Activated CD8-positive, alpha-beta memory T cell treated with anti-CD3 and anti-CD28 coated beads for 36 hours (primary cell): ENCODE measurements around the gene CHN2. TPM values are rescaled to one million over a fixed set of nuclear protein-coding genes. Genes with fewer than 3 reads are reported as not detected.

Experiments used
- CTCF ChIA-PET: fragments of 350-600 bp; sonication (Branson Sonifier 250); formaldehyde crosslinking; loops from one replicate; lab custom pipeline; 2021; ENCODE audit warnings: antibody characterized with exemption; lab: Charles Lee
- POLR2A ChIA-PET: fragments of 350-600 bp; sonication (Branson Sonifier 250); formaldehyde crosslinking; loops from one replicate; lab custom pipeline; 2021; ENCODE audit warnings: antibody characterized with exemption; lab: Charles Lee
- total RNA-seq, 2 experiments: library from RNA; stranded (reverse); gene quantifications; one replicate each; pipeline ENCODE4 v1.2.3, GENCODE V29; 2021

CHN2 gene
- total RNA-seq, 2 experiments from 2014 or later, result 4.8 to 6.1 TPM

DNA sequence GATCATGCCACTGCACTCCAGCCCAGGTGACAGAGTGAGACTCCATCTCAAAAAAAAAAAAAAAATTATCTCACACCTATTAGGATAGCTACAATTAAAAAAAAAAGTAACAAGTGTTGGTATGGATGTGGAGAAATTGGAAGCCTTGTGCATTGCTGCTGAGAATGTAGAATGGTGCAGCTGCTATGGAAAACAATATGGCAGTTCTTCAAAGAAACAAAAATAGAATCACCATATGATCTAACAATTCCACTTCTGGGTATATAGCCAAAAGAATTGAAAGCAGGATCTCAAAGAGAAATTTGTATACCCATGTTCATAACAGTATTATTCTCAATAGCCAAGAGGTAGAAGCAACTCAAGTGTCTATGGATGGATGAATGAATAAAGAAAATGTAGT is 225.4 kb downstream of the CHN2 start:
- CTCF ChIA-PET, result interaction anchor here (0.7 to 1.5 kb wide), 2 partner anchors 313 to 406 kb away, joined by 3 read pairs; no protein-coding TSS in a partner anchor
- POLR2A ChIA-PET, result no interaction called here

DNA sequence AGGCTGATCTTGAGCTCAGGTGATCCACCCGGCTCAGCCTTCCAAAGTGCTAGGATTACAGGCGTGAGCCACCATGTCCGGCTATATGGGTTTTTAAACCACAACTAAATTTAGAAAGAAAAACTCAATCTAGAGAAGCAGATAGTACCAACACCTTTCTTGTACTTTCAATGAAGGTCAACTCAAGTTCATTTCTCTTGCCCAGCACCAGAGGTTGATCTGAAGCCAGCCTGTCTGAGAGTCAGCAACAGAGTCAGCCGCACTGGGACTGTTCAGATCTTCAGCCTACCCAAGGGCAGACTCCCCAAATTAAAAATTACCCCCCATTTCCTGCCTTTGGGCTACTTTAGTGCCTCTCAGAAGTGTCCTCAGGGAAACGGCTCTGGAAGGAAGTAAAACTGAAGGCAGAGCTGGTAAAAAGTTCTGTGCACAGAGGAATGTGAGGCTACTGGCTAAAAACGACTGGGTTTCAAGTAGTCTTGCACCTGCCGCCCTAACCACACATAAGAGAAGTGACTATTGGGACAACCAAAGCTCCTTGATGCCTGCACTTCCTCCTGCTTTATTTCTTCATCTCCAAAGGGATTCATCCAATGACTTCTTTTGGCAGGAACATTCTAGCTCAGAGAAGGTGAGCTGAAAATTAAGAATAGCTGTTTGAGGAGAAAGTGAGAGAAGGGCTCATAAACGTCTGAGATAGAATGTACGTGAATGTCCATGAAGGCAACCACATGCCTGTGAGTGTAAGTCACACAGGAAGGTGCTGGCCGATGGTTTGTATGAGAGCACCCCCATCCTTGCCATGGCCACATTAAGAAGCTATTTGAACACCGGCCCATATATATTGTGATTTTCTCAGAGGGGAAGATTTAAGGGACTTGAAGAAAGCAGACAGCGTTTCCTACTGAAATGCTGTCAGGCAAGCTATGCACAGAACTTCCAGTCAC is 226.7 kb downstream of the CHN2 start:
- ChIA-PET CTCF (no interaction called here), POLR2A (no interaction called here)

DNA sequence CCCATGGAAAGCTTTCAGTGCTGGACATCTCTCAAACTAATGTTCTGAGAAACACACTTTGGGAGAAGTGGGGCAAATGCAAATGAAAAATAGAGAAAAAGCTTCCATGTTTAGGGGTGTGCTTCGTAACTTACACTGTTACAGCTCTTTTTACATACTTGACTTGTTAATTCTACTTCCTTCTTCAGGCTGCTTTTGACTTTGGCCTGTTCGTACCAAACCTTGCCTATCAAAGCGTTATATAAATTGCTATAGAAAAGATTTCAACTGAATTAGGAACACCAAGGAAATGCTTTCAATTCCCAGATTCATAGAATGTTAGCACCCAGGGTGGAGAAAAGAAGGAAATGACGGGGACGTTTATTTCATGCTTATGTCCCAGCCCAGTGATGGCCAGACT is 228.3 kb downstream of the CHN2 start:
- ChIA-PET CTCF (interaction anchor here (1.4 kb wide), 1 partner anchor 496 kb away, joined by 3 read pairs; no protein-coding TSS in a partner anchor), POLR2A (no interaction called here)

DNA sequence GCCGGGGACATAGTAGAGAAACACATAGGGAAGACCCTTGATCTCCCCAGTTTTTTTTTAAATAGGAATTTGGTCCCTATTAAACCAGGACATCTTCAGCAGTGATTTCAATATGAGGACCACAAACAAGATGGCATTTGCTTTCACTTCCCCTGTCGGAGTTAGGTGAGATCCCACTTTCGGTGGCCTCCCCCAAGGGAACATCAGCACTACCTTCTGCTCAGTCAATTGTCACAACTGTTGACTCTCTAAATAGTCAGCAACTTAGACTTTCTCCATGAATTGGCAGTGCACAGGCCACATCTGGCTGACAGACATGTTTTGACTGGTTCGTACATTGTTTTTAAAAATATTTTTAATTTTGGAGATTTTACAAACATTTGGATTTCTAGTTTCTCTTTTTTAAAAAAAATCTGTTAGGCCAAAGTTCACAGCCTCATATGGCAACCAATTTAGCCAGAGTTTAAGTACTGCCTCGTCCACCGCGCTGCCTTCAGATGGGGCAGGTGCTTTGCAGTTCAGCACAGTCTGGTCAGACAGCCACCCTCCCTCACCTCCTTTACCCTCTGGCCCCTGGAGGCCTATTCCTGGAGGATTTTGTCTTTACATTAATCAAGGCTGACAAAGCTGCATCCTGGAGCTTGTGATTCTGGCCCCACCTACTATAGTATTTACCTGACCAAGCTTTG is 229.9 kb downstream of the CHN2 start:
- POLR2A ChIA-PET, result no interaction called here
- CTCF ChIA-PET, result no interaction called here

DNA sequence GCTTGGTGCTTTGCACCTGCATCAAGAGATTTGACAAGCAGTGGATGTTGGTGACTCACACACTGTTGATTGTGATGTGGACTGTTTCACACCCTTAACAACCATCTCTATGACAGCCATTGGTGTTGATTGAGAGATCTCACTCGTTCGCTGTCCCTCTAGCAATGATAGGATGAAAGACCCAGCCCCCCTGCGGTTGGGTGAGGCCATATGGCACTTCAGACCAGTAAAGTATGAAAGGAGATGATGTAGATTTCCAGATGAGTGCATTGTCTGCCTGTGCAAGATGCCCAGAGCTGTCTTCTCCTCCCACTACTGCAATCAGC is 230.4 kb downstream of the CHN2 start:
- POLR2A ChIA-PET, result no interaction called here
- CTCF ChIA-PET, result no interaction called here

DNA sequence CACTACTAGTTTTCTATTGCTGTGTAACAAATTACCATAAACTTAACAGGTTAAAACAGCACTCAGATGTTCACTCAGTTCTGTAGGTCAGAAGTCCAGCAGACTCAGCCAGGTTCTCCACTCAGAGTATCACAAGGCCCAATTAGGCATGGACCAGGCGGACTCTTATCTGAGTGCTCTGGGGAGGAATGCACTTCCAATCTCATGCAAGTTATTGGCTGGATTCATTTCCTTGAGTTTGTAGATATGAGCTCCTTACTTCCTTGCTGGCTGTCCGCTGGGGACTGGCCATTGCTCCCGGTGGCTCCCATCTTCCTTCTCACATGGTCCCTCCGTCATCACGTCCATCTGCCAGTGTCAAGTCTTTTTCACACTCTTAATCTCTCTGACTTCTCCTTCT is 232.0 kb downstream of the CHN2 start:
- CTCF ChIA-PET, result no interaction called here
- POLR2A ChIA-PET, result no interaction called here

DNA sequence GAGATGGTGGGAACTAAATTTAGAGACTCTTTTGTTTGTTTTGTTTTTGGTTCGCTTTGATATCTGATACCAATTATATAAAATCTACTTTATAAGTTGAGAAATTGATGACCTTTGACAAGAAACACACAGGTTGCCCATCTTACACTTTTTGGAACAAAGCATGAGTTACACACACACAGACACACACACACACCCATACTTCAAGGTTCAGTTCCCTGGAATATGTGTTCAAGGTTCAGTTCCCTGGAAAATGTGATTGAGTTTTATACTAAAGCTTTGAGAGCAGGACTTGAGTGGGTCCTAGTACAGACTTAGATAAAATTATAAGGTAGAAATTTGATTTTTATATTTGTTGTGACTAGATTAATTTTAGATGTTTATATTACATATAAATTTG is 234.8 kb downstream of the CHN2 start:
- ChIA-PET CTCF (no interaction called here), POLR2A (no interaction called here)

DNA sequence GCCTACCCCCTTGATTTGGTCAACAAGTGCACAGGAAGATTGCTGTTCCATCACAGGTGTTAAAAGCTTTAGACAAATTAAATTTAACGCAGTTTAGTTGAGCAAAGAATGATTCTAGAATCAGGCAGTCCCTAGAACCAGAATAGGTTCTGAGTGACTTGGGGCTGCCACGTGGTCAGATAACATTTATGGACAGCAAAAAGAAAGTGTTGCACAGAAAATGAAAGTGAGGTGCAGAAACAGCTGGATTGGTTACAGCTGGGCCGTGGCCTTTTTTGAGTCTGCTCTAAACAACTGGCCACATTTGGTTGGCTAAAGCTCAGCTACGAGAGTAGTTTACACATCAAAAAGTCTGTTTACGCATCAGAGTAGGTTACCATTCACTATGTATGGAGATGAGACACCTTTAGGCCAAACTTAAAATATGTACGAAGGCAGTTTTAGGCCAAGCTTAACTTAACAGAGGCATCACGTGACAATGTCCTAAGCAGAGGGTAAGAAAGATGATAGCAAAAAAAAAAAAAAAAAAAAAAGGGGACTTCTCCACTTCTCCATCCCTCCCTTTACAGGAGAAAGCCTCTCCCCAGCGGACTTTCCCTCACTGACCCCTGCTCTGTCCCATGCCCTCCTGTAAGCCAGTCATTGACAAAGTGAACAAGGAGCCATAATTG is 235.8 kb downstream of the CHN2 start:
- CTCF ChIA-PET, result no interaction called here
- POLR2A ChIA-PET, result no interaction called here

DNA sequence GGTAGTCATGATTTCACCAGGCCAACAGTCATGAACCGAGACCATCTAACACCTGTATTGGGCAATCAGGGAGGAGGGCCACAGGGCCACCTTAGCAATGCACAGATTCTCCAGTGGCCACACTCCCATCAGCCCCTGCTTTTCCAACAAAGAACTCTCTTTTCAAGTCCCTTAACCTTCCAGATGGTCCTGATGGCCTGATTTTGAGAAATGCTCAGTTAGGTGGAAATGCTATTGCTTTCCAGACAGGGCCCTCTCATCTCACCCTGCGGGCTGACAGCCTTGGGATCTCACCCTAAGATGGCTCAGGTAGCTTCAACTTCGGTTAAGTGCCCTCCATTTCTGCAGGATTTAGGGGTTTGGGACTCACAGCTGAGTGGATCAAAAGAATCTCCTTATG is 237.1 kb downstream of the CHN2 start:
- ChIA-PET CTCF (no interaction called here), POLR2A (no interaction called here)

DNA sequence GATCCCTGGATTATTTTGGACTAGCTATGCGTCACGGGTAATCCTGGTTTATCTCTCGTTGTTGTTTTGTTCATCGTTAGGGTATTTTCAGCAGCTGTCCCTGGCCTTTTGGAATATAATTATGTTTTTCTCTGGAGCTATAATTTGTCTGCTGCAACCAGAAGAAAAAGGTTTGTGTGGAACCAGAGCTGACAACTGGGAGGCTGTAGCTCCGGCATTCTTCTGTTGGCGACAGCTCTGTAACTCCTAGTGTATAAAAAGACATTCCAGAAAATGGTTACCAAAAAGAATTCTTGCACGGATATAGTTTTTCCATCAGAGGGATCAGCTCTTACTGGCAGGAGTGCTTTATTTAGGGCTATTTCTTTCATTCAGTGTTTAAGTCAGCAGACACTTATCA is 238.1 kb downstream of the CHN2 start:
- POLR2A ChIA-PET, result no interaction called here
- CTCF ChIA-PET, result no interaction called here

DNA sequence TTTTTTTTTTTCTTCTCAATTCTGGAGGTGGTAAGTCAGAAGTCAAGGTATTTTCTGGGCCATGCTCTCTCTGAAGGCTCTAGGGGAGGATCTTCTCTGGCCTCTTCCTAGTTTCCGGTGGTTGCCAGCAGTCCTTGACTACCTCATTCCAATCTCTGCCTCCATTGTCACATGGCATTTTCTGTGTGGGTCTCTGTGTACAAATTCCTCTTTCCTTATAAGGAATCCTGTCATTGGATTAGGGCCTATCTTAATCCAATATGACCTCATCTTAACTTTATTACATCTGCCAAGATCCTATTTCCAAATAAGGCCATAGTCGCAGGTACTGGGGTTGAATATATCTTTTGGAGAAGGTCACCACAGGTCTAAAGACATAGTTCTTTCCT is 239.8 kb downstream of the CHN2 start:
- POLR2A ChIA-PET, result no interaction called here
- CTCF ChIA-PET, result no interaction called here

DNA sequence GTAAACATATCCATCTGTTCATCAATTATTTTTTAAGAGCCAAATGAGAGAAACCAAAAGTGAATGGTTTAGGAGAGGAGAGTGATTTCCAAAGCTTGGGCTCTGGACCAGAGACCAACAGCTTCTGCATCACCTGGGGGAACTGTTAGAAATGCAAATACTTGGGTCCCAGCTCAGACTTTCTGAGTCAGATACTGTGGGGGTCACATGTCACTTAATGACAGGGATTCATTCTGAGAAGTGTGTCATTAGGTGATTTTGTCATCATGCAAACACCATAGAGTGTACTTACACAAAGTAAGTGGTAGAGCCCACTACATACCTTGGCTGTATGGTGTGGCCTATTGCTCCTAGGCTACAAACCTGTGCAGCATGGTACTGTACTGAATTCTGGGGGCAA is 240.6 kb downstream of the CHN2 start:
- CTCF ChIA-PET, result interaction anchor here (1.2 kb wide), 1 partner anchor 93 kb away, joined by 4 read pairs; no protein-coding TSS in a partner anchor
- POLR2A ChIA-PET, result no interaction called here

DNA sequence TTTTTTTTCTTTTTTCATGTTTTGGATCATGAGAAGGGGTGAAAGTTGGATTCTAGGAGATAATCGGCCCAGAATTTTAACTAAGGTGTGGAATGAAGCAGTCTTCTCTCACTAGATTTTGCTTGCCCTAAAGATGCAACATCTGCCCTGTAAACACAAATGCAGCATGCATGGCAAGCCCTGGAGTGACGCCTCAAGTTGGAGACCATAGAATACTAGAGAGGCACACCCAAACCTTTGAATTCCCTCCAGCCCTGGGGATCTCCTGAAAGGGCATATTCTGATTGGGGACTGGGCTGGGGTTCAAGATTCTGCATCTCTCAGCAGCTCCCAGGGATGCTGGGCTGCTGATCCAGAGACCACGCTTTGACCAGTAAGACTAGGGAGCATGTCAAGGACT is 241.3 kb downstream of the CHN2 start:
- ChIA-PET POLR2A (no interaction called here), CTCF (interaction anchor here (1.2 kb wide), 1 partner anchor 94 kb away, joined by 4 read pairs; no protein-coding TSS in a partner anchor)

DNA sequence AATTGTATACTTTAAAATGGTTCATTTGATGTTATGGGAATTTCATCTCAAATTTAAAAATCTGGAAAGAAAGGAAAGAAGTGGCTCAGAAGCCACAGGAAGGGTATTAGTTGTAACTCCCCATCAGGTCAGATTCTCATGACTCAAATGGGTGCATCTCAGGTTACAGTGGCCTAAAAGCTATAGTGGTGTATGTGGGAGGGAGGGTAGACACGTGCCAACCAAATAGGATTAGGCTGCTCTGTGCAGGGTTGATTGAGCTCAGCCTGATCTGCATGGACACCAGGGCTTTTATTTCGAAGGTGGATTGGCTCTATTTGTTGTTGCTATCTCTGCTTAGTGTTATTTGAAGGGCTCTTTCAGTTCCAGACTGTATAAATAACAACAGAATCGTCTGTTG is 247.6 kb downstream of the CHN2 start:
- POLR2A ChIA-PET, result no interaction called here
- CTCF ChIA-PET, result no interaction called here

DNA sequence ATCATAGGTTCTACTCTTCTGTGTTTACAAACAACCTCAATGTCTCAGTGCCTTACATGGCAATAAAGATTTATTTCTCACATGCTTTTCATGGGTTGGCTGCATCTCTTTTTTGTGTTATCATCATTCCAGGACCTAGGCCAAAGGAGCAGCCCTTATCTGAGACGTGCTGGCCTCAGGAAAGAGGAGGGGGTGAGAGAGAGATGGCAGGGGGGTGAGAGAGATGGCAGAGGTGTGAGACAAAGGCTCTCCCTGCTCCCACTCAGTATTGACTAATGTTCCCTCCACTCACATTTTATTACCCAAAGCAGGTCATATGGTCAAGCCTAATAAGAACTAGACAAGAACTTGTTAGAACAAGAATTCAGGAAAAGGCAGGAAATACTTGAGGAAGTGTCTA is 249.0 kb downstream of the CHN2 start:
- ChIA-PET CTCF (no interaction called here), POLR2A (no interaction called here)

DNA sequence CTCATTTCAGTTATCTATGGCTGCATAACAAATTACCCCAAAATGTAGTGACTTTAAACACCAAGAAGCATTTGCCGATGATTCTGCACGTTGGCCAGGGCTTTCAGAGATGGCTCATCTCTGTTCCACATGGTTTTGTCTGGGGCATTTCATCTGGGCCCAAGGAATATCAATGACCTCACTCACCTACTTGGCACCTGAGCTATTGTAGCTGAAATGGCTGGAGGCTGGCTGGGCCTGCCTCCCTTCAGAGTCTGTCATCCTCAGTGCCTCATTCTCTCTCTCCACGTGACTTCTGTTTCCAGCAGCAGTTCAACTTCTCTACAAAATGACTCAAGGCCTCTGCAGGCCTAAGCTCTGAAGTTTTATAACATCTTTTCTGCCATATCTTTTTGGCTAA is 249.7 kb downstream of the CHN2 start:
- CTCF ChIA-PET, result no interaction called here
- POLR2A ChIA-PET, result no interaction called here

DNA sequence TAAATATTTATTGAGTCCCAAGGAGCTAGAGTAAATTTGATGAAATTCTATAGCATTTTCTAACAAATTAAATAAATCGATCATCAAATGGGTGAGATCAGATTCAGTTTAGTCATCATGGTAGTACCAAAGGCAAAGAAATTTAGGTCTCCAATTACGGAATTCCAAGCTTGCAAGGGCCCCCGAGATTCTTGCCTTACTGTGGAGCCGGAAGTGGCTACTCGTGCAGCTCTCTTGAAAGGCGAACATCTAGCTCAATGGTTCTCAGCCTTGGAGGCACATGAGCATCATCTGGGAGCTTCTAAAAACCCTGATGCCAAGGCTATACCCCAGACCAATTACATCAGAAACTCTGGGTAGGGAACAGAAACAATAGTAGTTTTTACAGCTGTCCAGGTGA is 251.2 kb downstream of the CHN2 start:
- ChIA-PET CTCF (interaction anchor here (0.6 kb wide), 1 partner anchor 64 kb away, joined by 4 read pairs; no protein-coding TSS in a partner anchor), POLR2A (interaction anchor here (0.5 kb wide), 1 partner anchor 8 kb away, joined by 3 read pairs; no protein-coding TSS in a partner anchor)

DNA sequence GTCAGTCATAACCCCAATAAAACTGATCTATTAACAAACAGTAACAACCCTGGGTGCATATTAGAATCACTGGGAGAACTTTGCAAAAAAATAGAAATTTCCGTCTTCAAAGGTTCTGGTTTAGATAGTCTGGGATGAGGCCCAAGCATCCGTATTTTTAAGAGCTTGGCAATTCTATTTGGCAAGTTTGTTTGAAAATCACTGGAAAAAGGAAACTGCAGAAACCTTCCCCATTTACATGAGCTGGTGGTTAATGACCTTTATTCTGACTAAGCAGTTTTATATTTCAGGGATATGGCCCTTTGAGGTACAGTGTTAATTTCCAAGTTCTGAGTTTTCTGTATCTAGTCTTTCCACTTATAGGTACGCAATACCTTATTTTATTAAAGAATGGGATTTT is 253.3 kb downstream of the CHN2 start:
- CTCF ChIA-PET, result no interaction called here
- POLR2A ChIA-PET, result no interaction called here

DNA sequence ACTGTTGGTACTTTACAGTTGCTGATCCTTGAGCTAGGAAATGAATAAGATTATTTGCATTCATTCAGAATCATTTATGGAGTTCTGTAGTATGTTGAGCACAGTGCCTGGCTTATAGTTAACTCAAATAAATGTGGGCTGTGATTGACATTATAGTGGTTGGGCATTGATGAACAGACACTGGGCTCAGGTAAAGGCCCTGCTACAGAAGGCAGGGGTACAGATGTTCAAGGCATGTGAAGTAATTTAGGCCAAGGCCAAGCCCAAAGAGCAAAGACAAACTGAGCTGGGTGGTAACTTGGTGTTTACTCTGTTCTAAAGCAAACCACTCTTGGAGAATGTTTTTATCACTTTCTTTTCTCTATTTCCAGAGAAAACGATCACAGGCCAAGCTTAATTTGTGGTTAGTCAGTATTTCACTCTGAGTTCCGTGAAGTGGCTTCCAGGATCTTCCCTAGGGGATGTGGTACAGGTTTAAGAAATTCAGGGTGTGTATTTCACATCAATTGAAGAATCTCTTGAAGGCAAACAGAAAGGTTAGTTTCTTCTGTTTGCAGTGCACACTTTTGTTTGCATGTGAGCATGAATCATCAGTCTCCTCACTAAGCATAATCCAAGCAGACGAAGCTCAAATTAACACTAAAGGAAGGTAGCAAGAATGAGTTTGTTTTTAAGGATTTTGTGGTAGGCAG is 255.1 kb downstream of the CHN2 start:
- ChIA-PET CTCF (no interaction called here), POLR2A (no interaction called here)
